ENCODE data around the gene NUTM2F.
"Not testable (repeated sequence)": the region's sequence is repeated elsewhere in the genome, so short reads cannot be mapped to it uniquely, and the experiment has no call there.

Gene NUTM2F, protein sequence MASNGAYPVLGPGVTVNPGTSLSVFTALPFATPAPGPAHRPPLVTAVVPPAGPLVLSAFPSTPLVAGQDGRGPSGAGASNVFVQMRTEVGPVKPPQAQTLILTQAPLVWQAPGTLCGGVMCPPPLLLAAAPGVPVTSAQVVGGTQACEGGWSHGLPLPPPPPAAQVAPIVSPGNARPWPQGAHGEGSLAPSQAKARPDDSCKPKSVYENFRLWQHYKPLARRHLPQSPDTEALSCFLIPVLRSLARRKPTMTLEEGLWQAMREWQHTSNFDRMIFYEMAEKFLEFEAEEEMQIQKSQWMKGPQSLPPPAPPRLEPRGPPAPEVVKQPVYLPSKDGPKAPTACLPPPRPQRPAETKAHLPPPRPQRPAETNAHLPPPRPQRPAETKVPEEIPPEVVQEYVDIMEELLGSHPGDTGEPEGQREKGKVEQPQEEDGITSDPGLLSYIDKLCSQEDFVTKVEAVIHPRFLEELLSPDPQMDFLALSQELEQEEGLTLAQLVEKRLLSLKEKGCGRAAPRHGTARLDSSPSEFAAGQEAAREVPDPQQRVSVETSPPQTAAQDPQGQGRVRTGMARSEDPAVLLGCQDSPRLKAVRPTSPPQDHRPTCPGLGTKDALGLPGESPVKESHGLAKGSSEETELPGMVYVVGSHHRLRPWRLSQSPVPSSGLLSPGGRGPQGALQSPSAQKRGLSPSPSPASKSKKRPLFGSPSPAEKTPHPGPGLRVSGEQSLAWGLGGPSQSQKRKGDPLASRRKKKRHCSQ

DNA sequence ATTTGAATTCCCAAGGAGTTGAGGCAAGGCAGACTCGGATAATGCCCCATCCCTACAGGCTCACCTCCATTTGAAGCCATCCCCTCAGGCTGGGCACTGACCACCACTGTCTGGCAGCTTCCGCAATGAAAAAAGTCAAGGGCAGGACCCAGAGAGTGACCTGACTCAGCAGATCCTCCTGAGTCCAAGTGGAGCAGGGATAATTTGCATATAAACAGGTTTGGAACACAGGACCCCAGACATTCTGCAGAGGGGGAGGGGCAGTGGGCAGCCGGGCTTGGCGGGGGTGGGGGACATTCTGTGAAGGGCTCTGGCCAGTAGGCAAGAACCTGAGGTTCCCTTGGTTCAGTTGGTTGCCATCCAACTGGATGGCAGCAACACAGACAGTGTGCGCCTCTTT is at the start of gene NUTM2F:
Gene NUTM2F (minus strand): TSS at position 101 of the 400 bp plus-strand sequence. CDS start 21 bp downstream, at position 80.
- in situ Hi-C loops (cut with HindIII; ENCODE audit: low pct_ligation_motif_present, low sequenced_read_pairs); H3K27ac ChIP-seq; H3K4me3 ChIP-seq (ENCODE audit: low read depth, low read length): not testable (repeated sequence)

GRCh38 chr9:94375197-94375596 is 46.8 kb upstream of the NUTM2F start:
- H3K36me3 ChIP-seq (replicated peaks); in situ Hi-C loops (cut with HindIII; ENCODE audit: low pct_ligation_motif_present, low sequenced_read_pairs); DNase-seq; H3K27me3 ChIP-seq (replicated peaks); H3K27ac ChIP-seq: not testable (repeated sequence)
- peak overlapping the region; percentile 52 for H3K4me3 ChIP-seq (ENCODE audit: low read depth, low read length)

More for the DNA sequence above, at the start of gene NUTM2F:
- not testable (repeated sequence) for H3K36me3 ChIP-seq (replicated peaks); H3K27me3 ChIP-seq (replicated peaks); DNase-seq

DNA sequence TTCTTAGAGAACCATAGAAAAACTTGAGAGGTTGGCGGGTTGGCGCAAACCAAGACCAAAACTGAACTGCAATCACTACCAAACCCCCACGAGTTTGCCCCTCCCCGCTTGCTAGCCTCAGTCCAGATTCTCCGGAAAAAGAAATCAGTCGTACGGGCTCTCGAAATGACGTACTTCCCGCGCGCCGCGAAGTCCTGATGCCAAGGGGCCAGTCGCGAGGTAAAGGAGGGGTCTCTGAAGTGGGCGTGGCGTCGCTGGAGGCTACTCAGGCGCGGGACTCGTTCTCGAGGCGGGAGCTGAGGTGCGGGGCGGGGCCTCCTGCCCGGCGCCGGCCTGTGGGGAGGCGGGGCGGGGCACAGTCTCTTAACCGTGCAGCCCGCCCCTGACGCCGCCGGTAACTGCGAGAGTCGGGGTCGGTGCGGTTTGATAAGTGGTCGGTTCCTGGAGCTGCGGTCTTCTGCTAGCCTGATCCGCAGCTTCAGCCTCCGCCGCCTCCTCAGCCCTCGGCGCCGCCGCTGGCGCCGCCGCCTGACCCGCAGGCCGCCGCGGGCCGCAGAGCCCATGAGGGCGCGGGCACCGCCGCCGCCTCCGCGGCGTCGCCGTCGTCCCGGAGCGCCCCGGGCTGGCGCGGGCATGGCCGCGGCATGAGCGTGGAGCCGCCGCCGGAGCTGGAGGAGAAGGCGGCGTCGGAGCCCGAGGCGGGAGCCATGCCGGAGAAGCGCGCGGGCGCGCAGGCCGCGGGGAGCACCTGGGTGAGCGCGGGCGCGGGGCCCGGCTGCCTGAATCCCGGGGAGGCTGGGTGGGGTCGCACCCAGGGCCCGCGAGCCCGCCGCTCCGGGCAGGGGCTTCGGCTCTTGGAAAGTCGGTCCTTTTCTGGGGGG is 46.0 kb upstream of the NUTM2F start:
- Histone ChIP-seq H3K27ac (peak overlapping the region; percentile 34), H3K4me3 (ENCODE audit: low read depth, low read length) (peak overlapping the region; percentile 52)
- H3K36me3 ChIP-seq (replicated peaks); in situ Hi-C loops (cut with HindIII; ENCODE audit: low pct_ligation_motif_present, low sequenced_read_pairs); H3K27me3 ChIP-seq (replicated peaks): not testable (repeated sequence)
- DNase-seq, result peak; percentile 89

GRCh38 chr9:94373779-94374175 is 45.3 kb upstream of the NUTM2F start:
- H3K27me3 ChIP-seq (replicated peaks), result not testable (repeated sequence)
- peak overlapping the region; percentile 34 for H3K27ac ChIP-seq

DNA sequence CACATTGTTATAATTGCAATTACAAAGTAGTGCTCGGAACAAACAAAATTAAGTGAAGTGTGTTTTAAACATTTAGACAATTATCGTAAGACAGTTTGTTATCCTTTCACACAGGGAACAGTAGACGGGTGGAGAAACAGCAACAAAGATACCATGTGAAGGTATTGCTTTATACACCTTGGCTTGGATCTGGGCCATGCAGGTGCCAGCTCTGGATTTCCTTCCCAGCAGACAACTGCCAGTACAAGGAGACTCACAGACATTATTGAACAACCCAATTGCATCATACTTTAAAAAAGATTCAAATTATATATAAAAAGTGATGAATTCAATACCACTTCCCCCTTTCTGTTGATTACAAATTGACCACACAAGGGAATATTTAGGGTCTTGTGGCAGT is 41.8 kb upstream of the NUTM2F start:
- H3K27ac ChIP-seq; H3K27me3 ChIP-seq (replicated peaks); H3K4me3 ChIP-seq (ENCODE audit: low read depth, low read length); DNase-seq; in situ Hi-C loops (cut with HindIII; ENCODE audit: low pct_ligation_motif_present, low sequenced_read_pairs); H3K36me3 ChIP-seq (replicated peaks): not testable (repeated sequence)

More at GRCh38 chr9:94373779-94374175, 45.3 kb upstream of the NUTM2F start:
- in situ Hi-C loops (cut with HindIII; ENCODE audit: low pct_ligation_motif_present, low sequenced_read_pairs); DNase-seq; H3K36me3 ChIP-seq (replicated peaks): not testable (repeated sequence)
- peak overlapping the region; percentile 49 for H3K4me3 ChIP-seq (ENCODE audit: low read depth, low read length)

DNA sequence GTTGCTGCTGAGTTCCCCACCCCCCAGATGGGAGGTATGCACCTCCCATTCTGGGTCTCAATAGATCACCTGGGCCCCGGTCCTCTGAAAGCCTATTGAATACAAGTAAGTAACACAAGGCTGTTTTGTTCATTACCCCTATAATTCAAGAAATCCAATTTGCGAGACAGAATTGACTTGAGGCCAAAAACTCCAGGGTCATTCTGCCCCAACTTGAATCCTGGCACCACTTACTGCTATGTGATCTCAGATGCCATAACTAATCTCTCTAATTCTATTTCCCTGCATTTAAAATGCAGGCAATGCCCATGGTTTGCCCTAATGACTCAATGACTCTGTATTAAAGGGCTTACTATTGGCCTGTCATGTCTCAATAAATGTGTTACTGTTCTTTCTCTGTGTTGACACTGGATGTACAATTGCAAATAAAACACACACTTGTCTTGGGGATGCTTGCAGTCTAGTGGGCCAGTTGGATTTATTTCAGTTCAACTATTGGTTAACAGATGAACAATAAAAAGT is 35.7 kb upstream of the NUTM2F start:
- H3K27ac ChIP-seq; in situ Hi-C loops (cut with HindIII; ENCODE audit: low pct_ligation_motif_present, low sequenced_read_pairs); H3K36me3 ChIP-seq (replicated peaks); H3K4me3 ChIP-seq (ENCODE audit: low read depth, low read length); H3K27me3 ChIP-seq (replicated peaks); DNase-seq: not testable (repeated sequence)

- H3K27ac ChIP-seq, result not testable (repeated sequence)
These were observed 28.7 kb upstream of the NUTM2F start for GRCh38 chr9:94357158-94357557.

DNA sequence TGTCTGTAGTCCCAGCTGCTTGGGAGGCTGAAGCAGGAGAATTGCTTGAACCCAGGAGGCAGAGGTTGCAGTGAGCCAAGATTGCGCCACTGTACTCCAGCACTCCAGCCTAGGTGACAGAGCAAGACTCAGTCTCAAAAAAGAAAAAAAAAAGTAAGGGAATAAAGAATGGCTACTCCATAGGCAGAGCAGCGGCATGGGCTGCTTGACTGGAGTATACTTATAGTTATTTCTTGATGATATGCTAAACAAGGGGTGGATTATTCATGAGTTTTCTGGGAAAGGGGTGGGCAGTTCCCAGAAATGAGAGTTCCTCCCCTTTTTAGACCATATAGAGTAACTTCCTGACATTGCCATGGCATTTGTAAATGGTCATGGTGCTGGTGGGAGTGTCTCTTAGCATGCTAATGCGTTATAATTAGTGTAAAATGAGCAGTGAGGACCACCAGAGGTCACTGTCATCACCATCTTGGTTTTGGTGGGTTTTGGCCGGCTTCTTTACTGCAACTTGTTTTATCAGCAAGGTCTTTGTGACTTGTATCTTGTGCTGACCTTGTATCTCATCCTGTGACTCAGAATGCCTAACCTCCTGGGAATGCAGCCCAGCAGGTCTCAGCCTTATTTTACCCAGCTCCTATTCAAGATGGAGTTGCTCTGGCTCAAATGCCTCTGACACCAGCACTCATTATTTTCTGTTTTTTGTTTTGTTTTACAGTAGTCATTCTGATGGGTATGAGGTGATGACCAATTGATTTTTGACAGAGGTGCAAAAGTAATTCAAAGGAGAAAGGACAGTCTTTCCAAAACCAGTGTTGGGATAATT is 23.7 kb upstream of the NUTM2F start:
- H3K27me3 ChIP-seq (replicated peaks); in situ Hi-C loops (cut with HindIII; ENCODE audit: low pct_ligation_motif_present, low sequenced_read_pairs); DNase-seq; H3K27ac ChIP-seq; H3K4me3 ChIP-seq (ENCODE audit: low read depth, low read length); H3K36me3 ChIP-seq (replicated peaks): not testable (repeated sequence)

More at GRCh38 chr9:94357158-94357557, 28.7 kb upstream of the NUTM2F start:
- H3K27me3 ChIP-seq (replicated peaks); H3K4me3 ChIP-seq (ENCODE audit: low read depth, low read length); DNase-seq; H3K36me3 ChIP-seq (replicated peaks); in situ Hi-C loops (cut with HindIII; ENCODE audit: low pct_ligation_motif_present, low sequenced_read_pairs): not testable (repeated sequence)

- H3K27ac ChIP-seq; H3K36me3 ChIP-seq (replicated peaks); in situ Hi-C loops (cut with HindIII; ENCODE audit: low pct_ligation_motif_present, low sequenced_read_pairs); H3K4me3 ChIP-seq (ENCODE audit: low read depth, low read length); H3K27me3 ChIP-seq (replicated peaks); DNase-seq: not testable (repeated sequence)
These were observed 20.3 kb upstream of the NUTM2F start for GRCh38 chr9:94348754-94349153.

DNA sequence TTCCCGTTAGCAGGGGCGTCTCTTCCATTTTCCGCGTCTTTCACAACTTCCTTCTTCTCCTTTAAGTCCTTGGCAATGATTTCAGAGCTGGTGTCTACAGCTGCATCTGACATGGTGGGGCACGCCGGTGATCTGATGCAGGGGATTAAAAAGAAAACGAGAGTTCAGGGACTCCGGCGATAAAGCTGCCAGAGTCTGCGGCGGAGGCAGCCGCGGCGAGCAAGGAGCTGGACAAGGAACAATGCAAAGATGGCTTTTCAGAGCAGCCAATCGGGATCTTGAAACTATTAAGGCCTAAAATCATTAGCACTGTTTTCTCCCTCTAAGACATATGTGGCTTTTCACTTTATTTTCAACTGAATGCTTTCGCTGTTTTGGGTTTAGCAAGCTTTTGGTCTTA is 19.0 kb upstream of the NUTM2F start:
- H3K27ac ChIP-seq; DNase-seq; H3K36me3 ChIP-seq (replicated peaks); H3K4me3 ChIP-seq (ENCODE audit: low read depth, low read length); in situ Hi-C loops (cut with HindIII; ENCODE audit: low pct_ligation_motif_present, low sequenced_read_pairs); H3K27me3 ChIP-seq (replicated peaks): not testable (repeated sequence)

DNA sequence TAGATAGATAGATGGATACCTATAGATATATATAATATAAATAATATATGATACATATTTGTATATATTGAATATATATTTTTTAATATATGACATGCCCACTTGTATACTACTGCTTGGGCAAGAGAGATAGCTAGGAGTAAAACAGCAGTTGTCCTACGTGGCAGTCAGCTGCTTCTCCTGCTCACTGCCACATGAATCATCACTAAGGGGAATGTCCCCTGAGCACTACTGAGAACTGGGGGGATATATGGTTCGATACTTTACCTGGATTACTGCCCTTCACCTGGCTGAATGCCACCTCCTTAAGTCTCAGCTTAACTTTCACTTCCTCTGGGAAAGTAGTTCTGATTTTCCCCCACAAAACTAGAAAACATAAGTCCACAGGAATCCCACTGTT is 13.3 kb upstream of the NUTM2F start:
- in situ Hi-C loops (cut with HindIII; ENCODE audit: low pct_ligation_motif_present, low sequenced_read_pairs); H3K27me3 ChIP-seq (replicated peaks); DNase-seq; H3K27ac ChIP-seq; H3K4me3 ChIP-seq (ENCODE audit: low read depth, low read length); H3K36me3 ChIP-seq (replicated peaks): not testable (repeated sequence)

DNA sequence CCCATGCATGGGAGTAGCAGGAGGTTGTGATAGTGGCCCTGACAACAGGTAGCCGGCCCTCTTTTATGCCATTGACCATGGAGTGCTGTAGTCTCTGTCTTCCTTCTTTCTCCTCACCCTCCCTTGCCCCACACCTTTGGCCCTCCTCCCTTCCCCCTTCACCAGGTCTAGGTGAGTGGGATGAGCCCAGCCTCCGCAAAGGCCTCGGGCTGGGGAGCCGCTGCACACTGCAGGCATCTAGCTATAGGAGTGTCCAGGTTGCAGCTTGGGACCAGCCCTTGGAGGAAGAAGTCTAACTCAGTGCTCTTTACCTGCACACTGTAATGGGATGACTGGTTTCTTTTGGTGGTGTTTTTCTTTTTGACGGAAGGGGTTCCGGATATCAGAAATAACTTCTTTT is 12.3 kb upstream of the NUTM2F start:
- DNase-seq; in situ Hi-C loops (cut with HindIII; ENCODE audit: low pct_ligation_motif_present, low sequenced_read_pairs); H3K27me3 ChIP-seq (replicated peaks); H3K27ac ChIP-seq; H3K36me3 ChIP-seq (replicated peaks); H3K4me3 ChIP-seq (ENCODE audit: low read depth, low read length): not testable (repeated sequence)

DNA sequence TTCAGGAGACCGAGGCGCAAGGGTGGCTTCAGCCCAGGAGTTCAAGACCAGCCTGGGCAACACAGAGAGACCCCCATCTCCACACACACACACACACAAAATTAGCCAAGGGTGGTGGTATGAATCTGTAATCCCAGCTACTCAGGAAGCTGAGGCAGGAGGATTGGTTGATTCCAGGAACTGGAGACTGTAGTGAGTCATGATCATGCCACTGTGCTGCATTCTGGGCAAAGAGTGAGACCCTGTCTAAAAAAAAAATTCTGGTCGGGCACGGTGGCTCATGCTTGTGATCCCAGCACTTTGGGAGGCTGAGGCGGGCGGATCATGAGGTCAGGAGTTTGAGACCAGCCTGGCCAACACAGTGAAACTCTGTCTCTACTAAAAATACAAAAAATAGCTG is 11.2 kb upstream of the NUTM2F start:
- H3K27ac ChIP-seq; in situ Hi-C loops (cut with HindIII; ENCODE audit: low pct_ligation_motif_present, low sequenced_read_pairs): not testable (repeated sequence)

More for the DNA sequence above, 11.2 kb upstream of the NUTM2F start:
- not testable (repeated sequence) for H3K4me3 ChIP-seq (ENCODE audit: low read depth, low read length); H3K36me3 ChIP-seq (replicated peaks); DNase-seq; H3K27me3 ChIP-seq (replicated peaks)
